ENCODE data around the gene CLCA1. TPM values are rescaled to one million over a fixed set of nuclear protein-coding genes. Genes with fewer than 3 reads are reported as not detected.

CLCA1 gene
- total and polyA plus RNA-seq, 2 experiments from 2014 or later = 2.0 to 42.9 TPM

DNA sequence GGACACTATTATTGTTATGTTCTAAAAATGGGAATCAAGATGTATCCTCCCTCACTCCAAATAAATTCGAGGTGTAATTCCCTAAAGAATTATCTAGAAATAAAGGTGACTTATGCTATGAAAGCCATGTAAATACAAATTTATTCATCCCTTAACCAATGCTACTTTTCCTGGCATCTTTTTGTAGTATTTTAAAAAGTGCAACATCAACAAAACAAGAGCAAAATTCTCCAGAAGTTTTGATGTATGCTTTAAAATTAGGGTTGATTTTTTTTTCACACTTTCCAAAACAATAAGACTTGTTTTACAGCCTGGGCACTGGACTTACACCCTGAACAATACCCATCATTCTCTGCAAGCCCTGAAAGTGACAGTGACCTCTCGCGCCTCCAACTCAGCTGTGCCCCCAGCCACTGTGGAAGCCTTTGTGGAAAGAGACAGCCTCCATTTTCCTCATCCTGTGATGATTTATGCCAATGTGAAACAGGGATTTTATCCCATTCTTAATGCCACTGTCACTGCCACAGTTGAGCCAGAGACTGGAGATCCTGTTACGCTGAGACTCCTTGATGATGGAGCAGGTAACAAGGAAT lies 21.4 kb upstream of the CLCA1 start:
- no peak for TF ChIP-seq EZH2phosphoT487 (IDR thresholded peaks at IDR 0.05; ENCODE audit: low read depth, severe bottlenecking, unreplicated experiment)
- TF ChIP-seq EZH2 (IDR thresholded peaks at IDR 0.05; ENCODE audit: borderline replicate concordance) = no peak
- TF ChIP-seq, protein P1, sequence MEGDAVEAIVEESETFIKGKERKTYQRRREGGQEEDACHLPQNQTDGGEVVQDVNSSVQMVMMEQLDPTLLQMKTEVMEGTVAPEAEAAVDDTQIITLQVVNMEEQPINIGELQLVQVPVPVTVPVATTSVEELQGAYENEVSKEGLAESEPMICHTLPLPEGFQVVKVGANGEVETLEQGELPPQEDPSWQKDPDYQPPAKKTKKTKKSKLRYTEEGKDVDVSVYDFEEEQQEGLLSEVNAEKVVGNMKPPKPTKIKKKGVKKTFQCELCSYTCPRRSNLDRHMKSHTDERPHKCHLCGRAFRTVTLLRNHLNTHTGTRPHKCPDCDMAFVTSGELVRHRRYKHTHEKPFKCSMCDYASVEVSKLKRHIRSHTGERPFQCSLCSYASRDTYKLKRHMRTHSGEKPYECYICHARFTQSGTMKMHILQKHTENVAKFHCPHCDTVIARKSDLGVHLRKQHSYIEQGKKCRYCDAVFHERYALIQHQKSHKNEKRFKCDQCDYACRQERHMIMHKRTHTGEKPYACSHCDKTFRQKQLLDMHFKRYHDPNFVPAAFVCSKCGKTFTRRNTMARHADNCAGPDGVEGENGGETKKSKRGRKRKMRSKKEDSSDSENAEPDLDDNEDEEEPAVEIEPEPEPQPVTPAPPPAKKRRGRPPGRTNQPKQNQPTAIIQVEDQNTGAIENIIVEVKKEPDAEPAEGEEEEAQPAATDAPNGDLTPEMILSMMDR (IDR thresholded peaks at IDR 0.05; ENCODE audit: poor library complexity) = no peak
- H3K9me3 ChIP-seq (ENCODE audit: low read depth) = no peaks in the 10 kb centered on the region

DNA sequence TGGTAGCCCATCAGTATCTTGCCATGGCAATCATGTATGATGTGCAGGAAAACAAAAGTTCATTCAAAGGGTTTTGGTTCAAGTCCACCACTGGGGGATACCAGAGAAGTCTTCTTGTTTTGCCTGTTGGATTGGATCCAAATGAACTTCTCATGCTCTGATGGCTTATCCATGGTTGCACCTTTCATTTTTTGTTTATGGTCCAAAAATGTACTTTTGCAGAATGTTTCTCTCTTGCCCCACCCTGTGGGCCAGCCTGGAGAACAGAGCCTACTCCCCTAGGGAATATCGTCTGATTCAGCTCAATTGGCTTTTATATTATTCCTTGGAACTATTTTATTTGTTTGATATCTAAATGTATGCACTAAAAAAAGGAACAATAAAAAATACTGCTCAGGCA lies 20.1 kb upstream of the CLCA1 start:
- H3K36me3 ChIP-seq (replicated peaks; ENCODE audit: insufficient read depth, low read depth) = no peaks in the 10 kb centered on the region
- no peaks in the 10 kb centered on the region for H3K9me2 ChIP-seq (replicated peaks; ENCODE audit: insufficient read depth)
- no peaks in the 10 kb centered on the region for H3K4me1 ChIP-seq (ENCODE audit: insufficient read depth)

More for the DNA sequence above, 21.4 kb upstream of the CLCA1 start:
- H3K36me3 ChIP-seq (replicated peaks; ENCODE audit: insufficient read depth, low read depth) = no peaks in the 10 kb centered on the region
- H2AFZ ChIP-seq = no peak overlapping the region
- 86% methylated on average over 4 of the region's 4 CpGs for WGBS (ENCODE audit: low lambda C conversion rate, missing lambda C conversion rate)
- no peaks in the 10 kb centered on the region for H3K9me2 ChIP-seq (replicated peaks; ENCODE audit: insufficient read depth)
- H3K4me1 ChIP-seq (ENCODE audit: insufficient read depth) = no peaks in the 10 kb centered on the region
- H3K27me3 ChIP-seq = no peaks in the 10 kb centered on the region
- no peaks in the 10 kb centered on the region for H4K20me1 ChIP-seq (ENCODE audit: insufficient read depth, poor library complexity, severe bottlenecking)
- H3K79me2 ChIP-seq = no peaks in the 10 kb centered on the region
- H3K4me2 ChIP-seq = no peak overlapping the region
- no peak overlapping the region for H3K4me3 ChIP-seq
- no peak overlapping the region for H3K27ac ChIP-seq
- DNase-seq (ENCODE audit: low spot score) = no peak

DNA sequence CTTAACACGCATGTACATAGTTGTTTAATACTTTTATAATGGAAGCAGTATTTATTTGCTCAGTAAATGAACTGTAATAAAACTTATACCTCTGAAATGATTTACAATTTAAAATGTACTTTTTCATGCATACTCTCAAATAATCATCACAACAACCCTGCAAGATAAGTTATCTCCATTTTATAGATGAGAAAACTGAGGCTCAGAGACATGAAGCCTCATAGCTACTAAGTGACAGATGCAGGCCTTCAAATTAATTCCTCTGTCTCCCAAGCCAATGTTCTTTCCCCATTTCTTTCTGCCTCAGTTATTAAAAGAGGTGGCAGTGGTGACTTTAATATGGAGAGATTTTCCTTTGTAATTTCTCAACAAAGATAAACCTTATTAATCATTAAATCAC lies 19.6 kb upstream of the CLCA1 start:
- no peaks in the 10 kb centered on the region for H3K79me2 ChIP-seq
- DNase-seq (ENCODE audit: low spot score) = no peak
- no peaks in the 10 kb centered on the region for H4K20me1 ChIP-seq (ENCODE audit: insufficient read depth, poor library complexity, severe bottlenecking)
- no peaks in the 10 kb centered on the region for H3K36me3 ChIP-seq (replicated peaks; ENCODE audit: insufficient read depth, low read depth)
- H3K9me2 ChIP-seq (replicated peaks; ENCODE audit: insufficient read depth) = no peaks in the 10 kb centered on the region
- H3K4me1 ChIP-seq (ENCODE audit: insufficient read depth) = no peaks in the 10 kb centered on the region
- H3K27me3 ChIP-seq = no peaks in the 10 kb centered on the region
- no peaks in the 10 kb centered on the region for H3K9me3 ChIP-seq (ENCODE audit: low read depth)
- WGBS (ENCODE audit: low lambda C conversion rate, missing lambda C conversion rate) = 96% methylated on average over 1 of the region's 1 CpG
- H3K4me3 ChIP-seq = no peak overlapping the region
- TF ChIP-seq, protein P1 (IDR thresholded peaks at IDR 0.05; ENCODE audit: poor library complexity) = no peak
- no peak for TF ChIP-seq EZH2phosphoT487 (IDR thresholded peaks at IDR 0.05; ENCODE audit: low read depth, severe bottlenecking, unreplicated experiment)
- TF ChIP-seq EZH2 (IDR thresholded peaks at IDR 0.05; ENCODE audit: borderline replicate concordance) = no peak
- H3K27ac ChIP-seq = no peak overlapping the region
- H3K4me2 ChIP-seq = no peak overlapping the region
- H2AFZ ChIP-seq = no peak overlapping the region

More for the DNA sequence above, 20.1 kb upstream of the CLCA1 start:
- no peak for TF ChIP-seq EZH2 (IDR thresholded peaks at IDR 0.05; ENCODE audit: borderline replicate concordance)
- no peak for TF ChIP-seq EZH2phosphoT487 (IDR thresholded peaks at IDR 0.05; ENCODE audit: low read depth, severe bottlenecking, unreplicated experiment)
- TF ChIP-seq, protein P1 (IDR thresholded peaks at IDR 0.05; ENCODE audit: poor library complexity) = no peak
- Histone ChIP-seq H3K79me2 (no peaks in the 10 kb centered on the region), H4K20me1 (ENCODE audit: insufficient read depth, poor library complexity, severe bottlenecking) (no peaks in the 10 kb centered on the region), H3K27ac (no peak overlapping the region), H2AFZ (no peak overlapping the region), H3K27me3 (no peaks in the 10 kb centered on the region), H3K4me2 (no peak overlapping the region), H3K9me3 (ENCODE audit: low read depth) (no peaks in the 10 kb centered on the region), H3K4me3 (no peak overlapping the region)
- WGBS (ENCODE audit: low lambda C conversion rate, missing lambda C conversion rate) = 96% methylated on average over 1 of the region's 1 CpG
- DNase-seq (ENCODE audit: low spot score) = no peak
